ENCODE results near the gene DHX8. TPM values are rescaled to one million over a fixed set of nuclear protein-coding genes. Genes with fewer than 3 reads are reported as not detected.

The DHX8 gene
- total and polyA plus RNA-seq, 2 of the 8 experiments (the other 6 are each of a cell fraction or from before 2014, with no cell fraction given) = 30.5 to 59.4 TPM

DNA sequence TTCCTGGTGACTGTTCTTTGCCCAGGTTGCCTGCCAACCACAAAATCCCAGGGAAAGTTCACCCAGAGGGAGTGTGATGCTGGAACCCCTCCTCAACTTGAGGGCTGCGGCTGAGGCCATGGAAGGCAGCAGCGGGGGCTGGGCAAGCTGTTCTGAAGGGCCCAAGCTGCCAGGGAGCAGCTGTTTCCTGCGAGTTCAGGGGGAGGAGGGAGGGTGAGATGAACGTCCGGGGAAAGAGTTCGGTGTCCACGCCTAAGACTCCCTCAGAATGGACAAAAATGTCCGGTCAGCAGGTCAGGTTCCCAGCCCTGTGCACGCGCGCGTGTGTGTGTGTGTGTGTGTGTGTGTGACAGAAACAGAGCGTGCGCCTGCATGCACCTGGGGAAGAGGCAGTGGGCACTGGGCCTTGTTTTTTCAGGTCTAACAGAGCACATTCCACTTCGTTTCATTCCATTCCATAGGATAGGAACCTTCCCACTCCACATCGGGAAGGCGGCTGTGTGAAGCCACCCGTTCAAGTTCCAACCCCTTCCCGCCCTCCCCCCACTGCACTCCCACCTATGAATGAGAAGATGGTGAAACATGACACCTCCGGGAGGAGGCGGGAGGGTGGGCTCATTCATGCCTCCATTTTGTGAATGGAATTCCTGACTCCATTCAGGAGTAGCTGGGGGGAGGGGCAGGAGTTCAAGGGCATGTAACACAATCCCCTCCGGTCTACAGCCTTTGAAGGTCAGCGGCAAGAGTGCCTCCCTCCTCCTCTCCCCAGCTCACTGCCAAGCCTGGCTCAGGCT is 46.7 kb downstream of the DHX8 start (continued):
- TF ChIP-seq RAD21 (IDR thresholded peaks at IDR 0.05 in 1 of 2, conservative IDR thresholded peaks at IDR 0.05 in 1 of 2; ENCODE audit: low read depth in 2 of 2, low read length in 2 of 2) (peak; percentile 8 to 10; a peak in 1 of 4 replicates), KDM4A (IDR thresholded peaks at IDR 0.05; ENCODE audit: low read depth, low read length, severe bottlenecking) (no peak), BRCA1 (IDR thresholded peaks at IDR 0.05; ENCODE audit: low read depth, low read length) (no peak; the same call in 1 of the 2 replicates), NANOG (IDR thresholded peaks at IDR 0.05; ENCODE audit: insufficient read depth, low read depth, low read length, poor library complexity, severe bottlenecking) (peak; percentile 78), RXRA (IDR thresholded peaks at IDR 0.05; ENCODE audit: insufficient read depth, low read depth, low read length) (peak; percentile 82; the same call in 1 of the 2 replicates), GTF2F1 (IDR thresholded peaks at IDR 0.05; ENCODE audit: borderline replicate concordance, low read depth, low read length) (no peak), CHD2 (IDR thresholded peaks at IDR 0.05; ENCODE audit: low read length) (peak; percentile 60), GABPA (IDR thresholded peaks at IDR 0.05; ENCODE audit: borderline replicate concordance, insufficient read depth, low read length) (peak; percentile 37; the same call in 1 of the 2 replicates), KDM1A (IDR thresholded peaks at IDR 0.05; ENCODE audit: borderline replicate concordance, low read length) (no peak), SIN3A (conservative IDR thresholded peaks at IDR 0.05 in 1 of 2, IDR thresholded peaks at IDR 0.05 in 1 of 2; ENCODE audit: low read depth in 1 of 2, low read length in 2 of 2) (0 out of 4 replicates have a peak, but pooled peaks have one; percentile 40 to 60), TAF1 (IDR thresholded peaks at IDR 0.05; ENCODE audit: low read depth, low read length) (0 out of 2 replicates have a peak, but pooled peaks have one; percentile 34), EP300 (IDR thresholded peaks at IDR 0.05; ENCODE audit: borderline replicate concordance in 1 of 2, low read depth in 2 of 2, low read length in 2 of 2) (peak in 1 of 2 experiments; percentile 94; a peak in 2 of 3 replicates), POLR2AphosphoS5 (IDR thresholded peaks at IDR 0.05; ENCODE audit: low read depth, low read length) (peak; percentile 35; the same call in 1 of the 2 replicates), SAP30 (IDR thresholded peaks at IDR 0.05; ENCODE audit: insufficient read depth, insufficient replicate concordance, low read length) (peak; percentile 47), POLR2A (IDR thresholded peaks at IDR 0.05; ENCODE audit: control extremely low read depth in 1 of 2, low read depth in 2 of 2, low read length in 2 of 2) (peak in 1 of 2 experiments; percentile 81; a peak in 2 of 3 replicates), KDM5A (IDR thresholded peaks at IDR 0.05; ENCODE audit: low read length) (no peak), CREB1 (IDR thresholded peaks at IDR 0.05) (peak; percentile 41), RBBP5 (IDR thresholded peaks at IDR 0.05; ENCODE audit: borderline replicate concordance, low read depth, low read length) (peak; percentile 87; the same call in 1 of the 2 replicates), SIX5 (IDR thresholded peaks at IDR 0.05; ENCODE audit: low read depth, low read length) (peak; percentile 60)
- TF ChIP-seq, protein P1, sequence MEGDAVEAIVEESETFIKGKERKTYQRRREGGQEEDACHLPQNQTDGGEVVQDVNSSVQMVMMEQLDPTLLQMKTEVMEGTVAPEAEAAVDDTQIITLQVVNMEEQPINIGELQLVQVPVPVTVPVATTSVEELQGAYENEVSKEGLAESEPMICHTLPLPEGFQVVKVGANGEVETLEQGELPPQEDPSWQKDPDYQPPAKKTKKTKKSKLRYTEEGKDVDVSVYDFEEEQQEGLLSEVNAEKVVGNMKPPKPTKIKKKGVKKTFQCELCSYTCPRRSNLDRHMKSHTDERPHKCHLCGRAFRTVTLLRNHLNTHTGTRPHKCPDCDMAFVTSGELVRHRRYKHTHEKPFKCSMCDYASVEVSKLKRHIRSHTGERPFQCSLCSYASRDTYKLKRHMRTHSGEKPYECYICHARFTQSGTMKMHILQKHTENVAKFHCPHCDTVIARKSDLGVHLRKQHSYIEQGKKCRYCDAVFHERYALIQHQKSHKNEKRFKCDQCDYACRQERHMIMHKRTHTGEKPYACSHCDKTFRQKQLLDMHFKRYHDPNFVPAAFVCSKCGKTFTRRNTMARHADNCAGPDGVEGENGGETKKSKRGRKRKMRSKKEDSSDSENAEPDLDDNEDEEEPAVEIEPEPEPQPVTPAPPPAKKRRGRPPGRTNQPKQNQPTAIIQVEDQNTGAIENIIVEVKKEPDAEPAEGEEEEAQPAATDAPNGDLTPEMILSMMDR (IDR thresholded peaks at IDR 0.05; ENCODE audit: control extremely low read depth in 1 of 3, insufficient read depth in 1 of 3, low read depth in 1 of 3, low read length in 3 of 3) = 0 out of 4 replicates have a peak, but pooled peaks of 1 of the 3 experiments have one; percentile 6

Measured in H1 (cell line).